GM18517 (cell line): ENCODE data around the gene SLC19A1.

Experiments used
- ATAC-seq: cut with Tn5 transposase; IDR thresholded peaks from one replicate; pipeline ENCODE4 v1.9.1; 2021; ENCODE audit warnings: mild to moderate bottlenecking, moderate library complexity; ENCODE audit not compliant: unreplicated experiment

Gene SLC19A1

GRCh38 chr21:45482899-45483821 is 59.1 kb downstream of the SLC19A1 start:
- ATAC-seq, result no peak

GRCh38 chr21:45481977-45482898 is 60.0 kb downstream of the SLC19A1 start:
- ATAC-seq, result no peak

- ATAC-seq, result no peak
These were observed 60.7 kb downstream of the SLC19A1 start for GRCh38 chr21:45481566-45481965.

- no peak for ATAC-seq
These were observed 61.3 kb downstream of the SLC19A1 start for GRCh38 chr21:45480701-45481500.

GRCh38 chr21:45479691-45480675 is 62.3 kb downstream of the SLC19A1 start:
- ATAC-seq, result no peak

GRCh38 chr21:45478816-45479669 is 63.2 kb downstream of the SLC19A1 start:
- ATAC-seq, result no peak

- ATAC-seq, result no peak
These were observed 64.0 kb downstream of the SLC19A1 start for GRCh38 chr21:45478115-45478801.

GRCh38 chr21:45477176-45478114 is 64.8 kb downstream of the SLC19A1 start:
- no peak for ATAC-seq

GRCh38 chr21:45476582-45476981 is 65.7 kb downstream of the SLC19A1 start:
- ATAC-seq, result no peak

GRCh38 chr21:45475797-45476570 is 66.3 kb downstream of the SLC19A1 start:
- no peak for ATAC-seq

- ATAC-seq, result no peak
These were observed 67.1 kb downstream of the SLC19A1 start for GRCh38 chr21:45475004-45475685.

- no peak for ATAC-seq
These were observed 67.8 kb downstream of the SLC19A1 start for GRCh38 chr21:45474323-45474950.

GRCh38 chr21:45473496-45474322 is 68.5 kb downstream of the SLC19A1 start:
- no peak for ATAC-seq
